ENCODE data around the gene FLNB.
"Not testable (repeated sequence)": the region's sequence is repeated elsewhere in the genome, so short reads cannot be mapped to it uniquely, and the experiment has no call there.

FLNB gene

DNA sequence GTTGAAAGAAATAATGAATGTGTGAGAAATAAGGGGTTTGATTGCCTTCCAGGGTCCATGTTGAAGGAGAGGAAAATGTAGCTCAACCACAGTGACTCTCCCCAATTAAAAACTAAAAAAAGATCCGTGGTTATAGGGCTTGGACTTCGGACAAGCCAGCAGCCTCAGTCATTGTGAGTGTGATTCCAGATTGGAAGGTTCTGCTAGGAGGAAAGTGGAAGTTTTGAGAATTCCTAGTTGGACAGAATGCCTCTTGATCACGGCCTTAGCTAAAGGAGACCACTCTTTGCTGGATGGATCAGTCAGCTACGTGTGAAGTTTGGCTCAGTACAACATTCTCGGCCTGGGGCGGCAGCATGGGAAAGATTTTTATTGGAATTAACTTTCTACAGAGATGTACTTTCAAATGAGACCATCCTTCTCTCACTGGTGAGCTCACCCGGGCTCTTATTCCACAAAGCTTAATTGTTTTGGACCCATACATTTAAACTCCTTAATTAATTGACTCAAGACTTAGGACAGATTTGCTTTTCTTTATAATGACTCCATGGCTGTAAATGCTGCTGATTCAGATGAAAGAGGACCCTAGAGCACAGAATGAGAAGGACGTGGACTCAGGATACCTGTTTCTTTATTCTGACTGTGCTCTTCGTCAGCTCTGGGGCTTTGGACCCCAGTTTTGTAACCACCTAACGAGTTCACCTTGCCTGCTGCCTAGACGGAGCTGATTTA, 27.5 kb downstream of the FLNB start:
- DNase-seq: no peak

DNA sequence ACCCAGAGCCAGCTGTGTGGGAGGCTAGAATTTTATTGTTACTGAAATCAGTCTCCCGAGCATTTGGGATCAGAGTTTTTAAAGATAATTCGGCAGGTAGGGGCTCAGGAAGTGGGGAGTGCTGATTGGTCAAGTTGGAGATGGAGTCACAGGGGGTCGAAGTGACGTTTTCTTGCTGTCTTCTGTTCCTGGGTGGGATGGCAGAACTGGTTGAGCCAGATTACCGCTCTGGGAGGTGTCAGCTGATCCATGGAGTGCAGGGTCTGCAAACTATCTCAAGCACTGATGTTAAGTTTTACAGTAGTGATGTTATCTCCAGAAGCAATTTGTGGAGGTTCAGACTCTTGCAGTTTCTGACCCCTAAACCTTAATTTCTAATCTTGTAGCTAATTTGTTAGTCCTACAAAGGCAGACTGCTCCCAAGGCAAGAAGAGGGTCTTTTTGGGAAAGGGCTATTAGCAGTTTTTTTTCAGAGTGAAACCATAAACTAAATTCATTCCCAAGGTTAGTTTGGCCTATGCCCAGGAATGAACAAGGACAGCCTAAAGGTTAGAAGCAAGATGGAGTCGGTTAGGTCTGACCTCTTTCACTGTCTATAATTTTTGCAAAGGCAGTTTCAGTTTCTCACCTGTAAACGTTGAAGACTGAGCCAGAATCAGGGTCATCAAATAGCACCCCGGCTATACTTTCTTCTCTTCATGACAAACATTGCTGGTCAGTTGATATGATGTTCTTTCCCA, 28.2 kb downstream of the FLNB start:
- DNase-seq: no peak

DNA sequence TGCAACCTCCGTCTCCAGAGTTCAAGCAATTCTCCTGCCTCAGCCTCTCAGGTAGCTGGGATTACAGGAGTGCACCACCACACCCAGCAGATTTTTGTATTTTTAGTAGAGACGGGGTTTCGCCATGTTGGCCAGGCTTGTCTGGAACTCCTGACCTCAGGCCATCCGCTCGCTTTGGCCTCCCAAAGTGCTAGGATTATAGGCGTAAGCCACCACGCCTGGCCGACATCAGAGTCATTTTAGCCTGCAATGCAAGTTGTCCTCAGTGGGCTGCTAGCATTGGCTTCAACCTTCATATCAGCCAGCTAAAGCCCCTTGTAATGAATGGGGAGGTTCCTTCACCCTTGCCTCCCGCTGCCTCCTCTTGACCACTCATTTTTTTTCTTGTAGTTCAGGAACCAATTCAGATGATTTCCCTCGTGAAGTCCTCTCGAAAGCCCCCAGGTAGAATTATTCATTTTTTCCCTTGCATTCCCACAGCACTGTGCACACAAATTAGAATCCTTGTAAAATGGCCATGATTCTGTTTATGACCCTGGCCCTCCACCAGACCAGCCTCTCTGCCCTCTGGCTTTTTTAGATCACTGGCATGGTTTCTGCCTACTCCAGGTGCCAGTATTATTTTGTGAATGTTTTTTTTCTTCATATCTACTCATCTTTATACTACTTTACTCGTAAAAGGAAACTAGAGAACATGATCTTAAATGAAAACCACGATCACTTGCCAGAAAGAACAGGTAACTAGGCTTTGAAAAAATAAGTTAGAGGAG, 29.1 kb downstream of the FLNB start:
- DNase-seq: no peak

DNA sequence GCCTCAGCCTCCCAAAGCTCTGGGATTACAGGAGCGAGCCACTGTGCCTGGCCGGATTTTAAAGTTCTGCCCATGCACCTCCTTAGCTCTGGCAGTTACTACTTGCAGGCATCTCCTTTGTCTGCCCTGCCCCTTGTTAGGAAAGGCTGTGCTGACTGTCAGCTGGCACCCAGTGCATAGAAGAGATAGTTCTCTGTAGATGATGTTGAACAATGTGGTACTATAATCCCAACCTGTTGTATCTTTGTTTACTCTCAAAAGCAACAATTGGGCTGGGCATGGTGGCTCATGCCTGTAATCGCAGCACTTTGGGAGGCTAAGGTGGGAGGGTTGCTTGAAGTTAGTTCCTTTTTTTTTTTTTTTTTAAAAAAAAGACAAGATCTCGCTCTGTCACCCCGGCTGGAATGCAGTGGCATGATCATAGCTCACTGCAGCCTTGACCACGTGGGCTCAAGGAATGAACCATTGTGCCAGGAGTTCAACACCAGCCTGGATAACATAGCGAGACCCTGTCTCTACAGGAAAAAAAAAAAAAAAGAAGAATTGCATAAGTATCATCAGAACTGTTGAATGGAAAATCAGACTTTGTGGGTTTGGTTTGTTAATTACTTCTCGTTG, 30.6 kb downstream of the FLNB start:
- no peak for DNase-seq

DNA sequence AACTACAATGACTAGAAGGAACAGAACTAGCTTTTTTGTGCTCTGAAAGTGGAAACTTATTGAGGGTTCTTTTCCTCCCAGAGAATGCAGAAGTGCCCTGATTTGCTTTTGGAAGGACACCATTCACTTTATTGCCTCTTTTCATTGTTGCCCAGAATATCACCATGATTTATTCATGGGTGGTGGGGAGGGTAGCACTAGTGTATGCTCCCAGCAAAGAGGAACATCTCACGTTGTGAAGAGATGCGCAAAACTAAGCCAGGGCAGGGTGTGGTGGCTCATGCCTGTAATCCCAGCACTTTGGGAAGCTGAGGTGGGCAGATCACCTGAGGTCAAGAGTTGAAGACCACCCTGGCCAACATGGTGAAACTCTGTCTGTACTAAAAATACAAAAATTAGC, 31.4 kb downstream of the FLNB start:
- no peak for DNase-seq

DNA sequence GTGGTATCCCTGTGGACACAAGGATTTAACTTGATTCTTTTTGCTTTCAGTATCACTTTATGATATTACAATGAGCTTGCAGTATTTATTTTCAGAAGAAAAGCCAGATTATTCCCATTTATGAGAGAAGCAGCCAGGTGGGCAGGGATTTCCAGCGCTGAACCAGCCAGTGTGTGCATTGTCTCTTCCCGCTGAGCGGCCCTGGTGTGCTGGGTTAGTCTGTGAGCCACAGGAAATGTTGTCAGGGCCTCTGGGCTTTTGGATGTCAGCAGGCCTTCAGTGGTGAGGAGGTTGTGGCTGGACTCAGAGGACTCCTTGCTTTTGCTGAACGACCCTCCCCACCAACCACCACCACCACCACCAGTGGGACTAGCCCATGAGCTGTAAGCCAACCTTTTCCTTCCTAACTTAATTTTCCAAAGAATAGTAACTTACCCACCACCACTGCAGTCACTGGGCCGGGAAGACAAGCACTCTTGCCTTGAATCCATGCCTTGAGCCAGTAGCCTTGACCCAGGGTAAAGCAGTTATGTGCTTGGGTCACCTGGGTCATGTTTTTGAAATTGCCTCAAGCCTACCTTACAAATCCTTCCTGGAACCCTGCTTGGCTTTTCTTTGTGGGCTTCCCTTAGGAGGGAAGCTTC, 33.1 kb downstream of the FLNB start:
- no peak for DNase-seq

DNA sequence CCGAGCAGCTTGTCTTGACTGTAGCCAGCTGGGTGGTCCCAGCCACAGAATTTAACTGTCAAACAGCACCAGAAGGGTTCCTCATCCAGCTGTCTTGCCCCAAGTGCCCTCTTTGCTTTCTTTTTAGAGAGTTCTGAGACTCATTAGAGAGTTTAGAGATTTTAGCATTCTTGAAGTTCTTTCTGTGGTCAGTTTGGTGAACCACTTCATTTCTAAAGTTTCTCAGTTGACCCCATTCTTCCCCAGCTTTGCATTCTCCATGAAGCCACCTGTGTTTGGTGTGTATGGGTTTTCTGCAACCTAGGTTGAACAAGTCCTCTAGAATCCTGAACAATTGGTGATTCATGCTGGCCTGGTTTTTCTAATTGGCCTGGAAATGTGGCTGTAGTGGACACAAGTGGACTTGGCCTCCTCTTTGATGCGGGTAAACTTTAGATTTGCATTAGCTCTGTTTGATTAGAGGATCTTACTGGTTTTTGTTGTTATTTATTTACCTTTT, 33.7 kb downstream of the FLNB start:
- no peak for DNase-seq

DNA sequence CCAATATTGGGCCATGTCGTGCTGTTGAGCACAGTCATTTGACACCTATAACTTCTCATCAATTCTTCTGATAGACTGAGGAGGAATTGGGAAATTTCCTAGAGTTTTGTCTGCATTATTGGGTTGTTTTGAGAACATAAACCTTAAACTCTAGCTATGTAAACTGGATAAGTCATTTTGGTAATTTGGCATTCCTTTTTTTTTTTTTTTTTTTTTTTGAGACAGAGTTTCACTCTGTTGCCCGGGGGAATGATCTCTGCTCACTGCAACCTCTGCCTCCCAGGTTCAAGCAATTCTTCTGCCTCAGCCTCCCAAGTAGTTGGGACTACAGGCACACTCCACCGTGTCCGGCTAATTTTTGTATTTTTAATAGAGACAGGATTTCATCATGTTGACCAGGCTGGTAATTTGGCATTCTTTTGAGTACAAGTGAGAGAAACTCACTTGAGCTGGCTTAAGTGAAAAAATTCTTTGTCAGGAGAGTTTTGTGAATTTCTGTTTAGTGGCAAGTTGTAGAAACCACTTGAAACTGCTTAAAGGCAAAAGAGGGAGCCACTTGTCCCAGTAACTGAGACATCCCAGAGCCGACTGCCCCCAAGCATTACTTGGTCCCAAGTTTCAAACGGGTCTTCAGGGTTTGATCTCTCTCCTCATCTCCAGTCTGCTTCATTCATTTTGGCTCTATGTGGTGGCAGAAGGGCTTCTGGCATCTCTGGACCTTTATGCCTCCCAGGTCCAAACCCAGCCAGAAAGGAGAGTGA, 34.9 kb downstream of the FLNB start:
- no peak for DNase-seq

DNA sequence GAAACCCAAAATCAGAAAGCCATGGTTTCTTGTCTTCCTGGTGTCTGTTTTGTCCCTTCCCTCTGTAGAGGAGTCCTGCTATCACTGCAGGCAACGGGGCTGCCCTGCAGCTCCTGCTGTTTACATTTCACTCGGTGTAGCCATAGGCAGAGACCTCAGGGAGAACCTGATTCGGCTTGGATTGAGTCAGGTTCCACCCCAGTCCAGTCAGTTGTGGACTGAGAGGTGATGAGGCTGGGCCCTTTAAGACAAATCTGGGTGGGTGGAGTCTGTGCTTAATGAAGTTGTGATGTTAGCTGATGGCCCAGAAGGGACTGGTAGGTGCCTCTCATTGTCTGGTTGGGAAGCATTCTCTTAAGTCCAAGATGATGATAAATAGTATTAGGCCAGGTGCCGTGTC, 35.7 kb downstream of the FLNB start:
- DNase-seq: no peak

DNA sequence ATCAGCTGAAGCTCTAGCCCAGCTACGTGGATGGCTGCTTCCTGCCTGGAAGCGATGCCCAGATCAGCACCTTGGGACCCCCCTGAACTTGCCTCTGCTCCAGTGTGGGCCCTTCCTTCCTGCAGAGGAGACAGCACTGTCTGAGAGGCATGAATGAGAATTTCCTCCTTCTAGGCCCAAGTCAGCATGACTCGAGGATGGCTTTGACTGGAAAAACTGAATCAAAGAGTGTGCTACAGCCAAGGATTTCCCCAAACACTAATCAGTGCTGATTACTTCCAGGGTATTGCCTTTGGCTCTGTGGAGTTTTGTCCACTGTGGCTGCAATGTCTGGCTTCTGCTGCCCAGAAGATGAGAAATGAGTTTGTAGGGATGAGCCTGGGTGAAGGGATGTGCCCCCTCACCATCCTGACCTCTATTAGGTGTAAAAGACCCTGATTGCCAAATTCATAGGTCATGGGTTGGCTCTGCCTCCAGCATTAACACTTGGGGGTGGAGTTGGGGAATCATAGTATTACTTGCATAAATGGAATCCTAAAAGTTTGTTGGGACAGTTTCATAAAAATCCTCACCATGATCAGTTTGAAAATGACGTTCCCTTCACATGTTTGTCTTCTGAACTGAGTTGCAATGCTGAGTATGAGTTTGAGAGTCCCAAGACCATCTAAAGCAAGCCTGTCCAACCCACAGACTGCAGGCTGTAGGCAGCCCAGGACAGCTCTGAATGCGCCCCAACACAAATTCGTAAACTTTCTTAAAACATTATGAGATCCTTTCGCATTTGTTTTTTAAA, 36.7 kb downstream of the FLNB start:
- DNase-seq: no peak

DNA sequence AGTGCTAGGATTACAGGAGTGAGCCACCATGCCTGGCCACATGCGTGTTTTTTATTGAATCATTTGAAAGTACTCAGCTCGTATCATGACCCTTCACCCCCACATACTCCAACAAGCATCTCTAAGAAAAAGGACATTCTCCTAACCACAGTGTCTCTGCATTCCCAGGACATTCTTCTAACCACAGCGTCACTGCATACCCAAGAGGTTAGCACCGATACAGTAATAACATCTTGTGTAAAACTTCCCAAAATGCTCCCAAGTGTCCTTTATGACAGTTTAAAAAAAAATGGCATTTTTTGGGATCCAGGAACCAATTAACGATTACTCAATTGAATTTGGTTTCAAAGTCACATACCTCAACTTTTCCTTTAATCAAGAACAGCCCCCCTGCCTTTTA, 39.6 kb downstream of the FLNB start:
- no peak for DNase-seq

DNA sequence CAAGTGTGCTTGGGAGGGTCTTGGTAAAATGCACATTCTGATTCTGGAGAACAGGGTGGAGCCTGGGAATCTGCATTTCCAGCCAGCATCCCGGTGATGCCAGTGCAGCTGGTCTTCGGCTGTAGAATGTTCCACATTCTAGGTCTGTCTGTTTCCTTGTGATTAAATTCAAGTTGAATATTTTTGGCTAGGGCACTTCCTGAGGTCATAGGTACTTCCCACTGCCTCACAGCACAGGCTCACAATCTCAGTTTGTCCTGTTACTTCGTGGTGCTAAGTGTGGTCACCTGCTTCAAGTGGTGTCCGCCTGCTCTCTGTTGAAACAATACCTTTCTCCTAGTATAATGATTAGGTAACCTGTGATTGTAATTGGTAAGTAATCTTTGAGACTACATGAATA, 40.1 kb downstream of the FLNB start:
- DNase-seq: no peak

DNA sequence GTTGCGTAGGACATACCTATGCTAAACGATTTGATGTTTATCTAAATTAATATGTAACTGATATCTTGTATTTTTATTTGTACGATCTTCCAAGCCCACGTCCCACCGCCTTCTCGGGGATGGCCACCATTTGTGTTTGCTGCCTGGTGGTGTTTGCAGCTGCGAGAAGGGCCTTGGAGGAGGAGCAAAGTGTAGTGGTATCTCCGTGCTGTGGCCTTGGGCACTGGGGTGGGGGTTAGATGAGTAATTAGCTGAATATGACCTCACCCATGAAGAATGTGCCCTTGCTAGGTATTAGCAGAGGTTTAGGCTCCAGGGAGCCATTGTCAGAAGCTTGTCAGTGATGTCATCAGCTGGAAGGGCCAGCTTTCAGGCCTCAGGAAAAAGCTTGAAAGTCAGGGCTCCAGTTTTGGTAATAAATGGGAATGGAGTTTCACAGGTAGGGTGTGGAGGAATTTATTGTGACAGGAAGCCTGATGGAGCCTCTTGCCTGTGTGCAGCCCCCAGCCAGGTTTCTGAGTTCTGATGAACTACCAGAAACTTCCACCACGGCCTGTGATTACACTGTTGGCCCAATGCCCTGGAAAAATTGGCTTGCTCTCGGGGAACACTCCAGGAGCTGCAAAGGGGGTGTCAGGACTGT, 41.0 kb downstream of the FLNB start:
- DNase-seq: no peak

DNA sequence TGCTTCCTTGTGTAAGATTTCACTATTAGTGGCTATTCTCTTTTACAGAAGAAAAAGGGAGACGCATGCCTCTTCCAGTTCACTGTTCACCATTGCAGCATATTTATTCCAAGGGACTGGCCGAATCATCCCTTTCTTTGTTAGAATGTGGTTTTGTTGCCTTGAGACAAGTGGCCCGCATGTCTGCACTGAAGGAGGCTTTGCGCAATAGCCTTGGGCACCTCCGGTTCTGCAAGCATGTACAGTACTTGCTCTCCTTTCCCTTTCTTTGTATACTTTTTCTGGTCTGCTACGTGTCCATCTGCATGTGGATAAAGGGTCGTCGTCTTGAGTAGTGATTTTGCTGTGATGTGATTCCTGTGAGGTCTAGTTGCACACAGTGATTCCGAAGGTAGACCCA, 43.0 kb downstream of the FLNB start:
- DNase-seq: no peak

DNA sequence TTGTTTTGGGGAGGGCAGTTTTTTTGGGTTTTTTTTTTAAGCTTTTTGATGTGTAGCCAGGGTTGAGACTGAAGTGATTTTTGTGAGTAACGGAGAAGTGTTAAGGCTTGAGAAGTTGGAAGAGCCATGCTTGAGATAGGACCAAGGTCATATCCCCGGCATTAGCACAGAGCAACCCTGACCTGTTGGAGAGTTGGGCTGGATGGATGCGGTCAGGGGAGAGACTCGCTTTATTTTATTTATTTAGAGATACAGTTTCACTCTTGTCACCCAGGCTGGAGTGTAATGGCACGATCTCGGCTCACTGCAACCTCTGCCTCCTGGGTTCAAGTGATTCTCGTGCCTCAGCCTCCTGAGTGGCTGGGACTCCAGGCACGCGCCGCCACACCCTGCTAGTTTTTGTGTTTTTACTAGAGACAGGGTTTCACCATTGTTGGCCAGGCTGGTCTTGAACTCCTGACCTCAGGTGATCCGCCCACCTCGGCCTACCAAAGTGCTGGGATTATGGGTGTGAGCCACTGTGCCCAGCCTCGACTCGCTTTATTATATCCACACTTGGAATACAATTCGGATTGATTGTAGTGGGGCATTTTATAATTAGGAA, 43.5 kb downstream of the FLNB start:
- DNase-seq: not testable (repeated sequence)

DNA sequence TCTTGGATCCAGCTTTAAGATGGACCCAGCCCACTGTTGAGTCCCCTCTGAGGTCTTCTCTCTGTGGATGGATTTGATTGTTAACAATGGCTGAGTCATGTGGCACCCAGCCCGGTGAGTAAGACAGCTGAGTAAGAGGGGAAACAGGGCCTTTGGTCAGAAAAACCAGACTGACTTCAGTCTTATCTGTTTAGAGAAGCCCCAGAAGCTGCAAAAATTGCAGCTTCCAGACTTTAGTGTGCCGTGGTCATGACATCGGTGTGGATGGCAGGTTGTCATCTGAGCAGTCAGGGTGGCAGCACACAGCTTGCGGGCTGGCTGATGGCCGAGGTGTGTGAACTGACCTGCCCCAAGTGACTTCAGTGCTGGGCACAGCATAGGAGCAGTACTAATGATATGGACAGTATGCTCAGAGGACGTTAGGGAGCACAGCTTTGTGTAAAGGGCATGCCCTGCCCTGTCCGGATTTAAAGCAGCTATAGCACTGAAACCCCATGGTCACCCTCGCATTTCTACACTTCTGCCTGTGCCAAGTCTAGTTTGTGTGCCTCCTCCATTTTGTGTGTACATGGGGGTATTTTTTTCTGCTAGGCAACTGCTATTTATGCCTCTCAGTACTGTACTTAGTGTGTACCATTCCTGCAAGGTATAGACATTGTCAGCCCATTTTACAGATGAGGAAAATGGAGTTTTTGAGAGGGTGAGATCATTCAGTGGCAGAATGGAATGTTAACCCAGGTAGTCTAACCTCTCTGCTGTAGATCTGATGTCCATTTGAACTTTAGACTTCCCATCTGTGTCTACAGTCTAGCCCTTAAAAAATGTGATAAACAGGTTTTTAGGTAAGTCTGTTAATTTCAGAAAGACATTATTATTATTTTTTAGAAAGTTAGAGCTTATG, 44.4 kb downstream of the FLNB start:
- DNase-seq: no peak

DNA sequence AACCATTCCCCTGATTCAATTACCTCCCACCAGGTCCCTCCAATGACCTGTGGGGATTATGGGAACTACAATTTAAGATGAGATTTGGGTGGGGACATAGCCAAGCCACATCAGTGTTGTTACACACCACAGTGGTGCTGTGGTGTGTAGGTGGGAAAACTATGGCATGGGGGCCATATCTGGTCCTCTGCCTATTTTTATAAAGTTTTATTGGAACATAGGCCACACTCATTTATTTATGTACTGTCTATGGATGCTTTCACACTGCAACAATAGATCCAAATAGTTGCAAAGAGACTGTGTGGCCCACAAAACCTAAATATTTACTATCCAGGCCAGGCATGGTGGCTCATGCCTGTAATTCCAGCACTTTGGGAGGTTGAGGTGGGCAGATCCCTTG, 46.4 kb downstream of the FLNB start:
- no peak for DNase-seq

DNA sequence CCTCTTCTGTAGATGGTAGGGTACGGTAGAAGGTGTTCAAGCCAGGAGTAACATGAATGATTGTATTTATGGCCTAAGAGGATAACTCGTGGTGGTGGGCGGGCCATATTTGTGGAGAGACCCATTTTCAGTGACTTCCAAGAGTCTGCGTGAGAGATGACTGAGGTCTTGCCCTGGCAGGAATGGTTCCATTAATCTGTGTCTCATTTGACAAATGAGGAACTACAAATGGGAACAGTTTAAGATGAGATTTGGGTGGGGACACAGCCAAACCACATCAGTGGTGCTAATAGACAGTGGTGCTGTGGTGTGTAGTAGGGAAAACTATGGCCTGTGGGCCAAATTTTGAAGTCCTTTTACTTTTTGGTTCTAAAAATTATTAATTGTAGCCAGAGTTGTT, 47.1 kb downstream of the FLNB start:
- no peak for DNase-seq

DNA sequence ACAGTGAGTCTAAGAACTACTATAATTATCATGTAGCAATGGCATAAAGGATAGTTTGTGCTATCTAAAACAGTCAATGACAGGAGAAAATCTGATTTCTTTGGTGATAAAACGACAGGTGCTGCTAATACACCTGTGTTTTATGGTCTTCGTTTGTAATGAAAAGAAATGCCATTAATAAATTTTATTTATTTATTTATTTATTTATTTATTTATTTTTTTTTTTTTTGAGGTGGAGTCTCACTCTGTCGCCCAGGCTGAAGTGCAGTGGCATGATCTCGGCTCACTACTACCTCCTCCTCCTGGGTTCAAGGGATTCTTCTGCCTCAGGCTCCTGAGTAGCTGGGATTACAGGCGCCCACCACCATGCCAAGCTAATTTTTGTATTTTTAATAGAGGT, 47.7 kb downstream of the FLNB start:
- DNase-seq: not testable (repeated sequence)
